ENCODE results near the gene PDCD2L.

GRCh38 chr19:34382471-34382870, 21.7 kb upstream of the PDCD2L start:
- TF ChIP-seq, protein P1, sequence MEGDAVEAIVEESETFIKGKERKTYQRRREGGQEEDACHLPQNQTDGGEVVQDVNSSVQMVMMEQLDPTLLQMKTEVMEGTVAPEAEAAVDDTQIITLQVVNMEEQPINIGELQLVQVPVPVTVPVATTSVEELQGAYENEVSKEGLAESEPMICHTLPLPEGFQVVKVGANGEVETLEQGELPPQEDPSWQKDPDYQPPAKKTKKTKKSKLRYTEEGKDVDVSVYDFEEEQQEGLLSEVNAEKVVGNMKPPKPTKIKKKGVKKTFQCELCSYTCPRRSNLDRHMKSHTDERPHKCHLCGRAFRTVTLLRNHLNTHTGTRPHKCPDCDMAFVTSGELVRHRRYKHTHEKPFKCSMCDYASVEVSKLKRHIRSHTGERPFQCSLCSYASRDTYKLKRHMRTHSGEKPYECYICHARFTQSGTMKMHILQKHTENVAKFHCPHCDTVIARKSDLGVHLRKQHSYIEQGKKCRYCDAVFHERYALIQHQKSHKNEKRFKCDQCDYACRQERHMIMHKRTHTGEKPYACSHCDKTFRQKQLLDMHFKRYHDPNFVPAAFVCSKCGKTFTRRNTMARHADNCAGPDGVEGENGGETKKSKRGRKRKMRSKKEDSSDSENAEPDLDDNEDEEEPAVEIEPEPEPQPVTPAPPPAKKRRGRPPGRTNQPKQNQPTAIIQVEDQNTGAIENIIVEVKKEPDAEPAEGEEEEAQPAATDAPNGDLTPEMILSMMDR (IDR thresholded peaks at IDR 0.05): no peak
- no peak for TF ChIP-seq POLR2A (IDR thresholded peaks at IDR 0.05)
